Fibroblast of pulmonary artery (primary cell): ENCODE measurements around the gene ILRUN.
"Not testable (repeated sequence)": the region's sequence is repeated elsewhere in the genome, so short reads cannot be mapped to it uniquely, and the experiment has no call there.

ENCODE experiments used
- DNase-seq: peaks from one replicate; pipeline ENCODE4 v3.0.0-alpha.2; 2010; ENCODE audit warnings: low read depth
- H3K4me3 ChIP-seq: replicated peaks from 2 replicates; pipeline ENCODE4 v1.5.1; 2011; ENCODE audit warnings: low read depth, mild to moderate bottlenecking, control low read depth, low read length, moderate library complexity
- CTCF ChIP-seq: IDR thresholded peaks from 2 replicates; pipeline ENCODE4 v1.5.1; 2011; ENCODE audit warnings: mild to moderate bottlenecking, control low read depth, low read length, inconsistent platforms; ENCODE audit errors: missing control alignments

Gene ILRUN

DNA sequence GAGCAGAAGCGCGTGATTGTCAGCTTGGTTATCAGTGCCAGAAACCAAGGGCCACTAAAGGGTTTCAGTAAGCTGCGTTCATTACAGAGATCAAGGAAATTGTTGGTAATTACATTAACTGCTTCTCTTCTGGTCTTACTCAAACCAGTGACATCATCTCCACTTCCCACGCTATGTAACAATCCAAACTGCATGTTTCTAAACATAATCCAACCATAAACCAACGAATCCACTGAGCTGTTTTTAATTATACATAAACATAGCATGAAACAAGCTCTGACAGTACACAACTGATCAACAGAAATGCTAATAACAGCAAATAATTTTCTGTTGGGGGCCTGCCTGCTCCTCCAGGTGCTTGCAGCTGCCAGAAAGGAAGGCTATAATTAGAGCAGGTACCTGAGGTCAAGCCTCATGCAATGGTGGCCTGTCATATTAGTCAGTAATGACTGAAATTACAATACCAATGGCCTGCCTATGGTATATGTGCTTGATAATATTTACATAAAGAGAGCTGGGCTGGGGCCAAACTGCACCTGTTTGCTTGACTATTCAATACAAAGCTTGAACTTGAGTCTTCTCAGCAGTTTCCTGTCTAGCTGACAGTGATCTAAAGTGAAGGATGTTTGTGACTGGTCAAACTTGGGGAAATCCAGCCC, 40.1 kb downstream of the ILRUN start:
- peak overlapping the region; percentile 64 for H3K4me3 ChIP-seq
- peak; percentile 60 for DNase-seq
- TF ChIP-seq CTCF, result no peak

DNA sequence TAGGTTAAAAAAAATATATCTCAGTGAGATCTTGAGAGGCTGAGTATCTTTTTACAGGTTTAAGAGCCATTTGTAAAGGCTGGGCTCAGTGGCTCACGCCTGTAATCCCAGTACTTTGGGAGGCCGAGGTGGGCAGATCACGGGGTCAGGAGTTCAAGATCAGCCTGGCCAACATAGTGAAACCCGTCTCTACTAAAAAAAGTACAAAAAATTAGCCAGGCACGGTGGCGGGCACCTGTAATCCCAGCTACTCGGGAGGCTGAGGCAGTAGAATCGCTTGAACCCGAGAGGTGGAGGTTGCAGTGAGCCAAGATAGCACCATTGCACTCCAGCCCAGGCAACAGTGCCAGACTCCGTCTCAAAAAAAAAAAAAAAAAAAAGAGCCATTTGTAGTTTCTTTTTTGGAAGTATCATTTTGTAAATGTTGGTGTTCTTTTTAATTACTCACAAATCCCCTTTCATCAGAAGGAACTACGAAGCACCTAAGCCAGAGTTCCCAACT, 40.6 kb downstream of the ILRUN start:
- DNase-seq, H3K4me3 ChIP-seq: not testable (repeated sequence)

DNA sequence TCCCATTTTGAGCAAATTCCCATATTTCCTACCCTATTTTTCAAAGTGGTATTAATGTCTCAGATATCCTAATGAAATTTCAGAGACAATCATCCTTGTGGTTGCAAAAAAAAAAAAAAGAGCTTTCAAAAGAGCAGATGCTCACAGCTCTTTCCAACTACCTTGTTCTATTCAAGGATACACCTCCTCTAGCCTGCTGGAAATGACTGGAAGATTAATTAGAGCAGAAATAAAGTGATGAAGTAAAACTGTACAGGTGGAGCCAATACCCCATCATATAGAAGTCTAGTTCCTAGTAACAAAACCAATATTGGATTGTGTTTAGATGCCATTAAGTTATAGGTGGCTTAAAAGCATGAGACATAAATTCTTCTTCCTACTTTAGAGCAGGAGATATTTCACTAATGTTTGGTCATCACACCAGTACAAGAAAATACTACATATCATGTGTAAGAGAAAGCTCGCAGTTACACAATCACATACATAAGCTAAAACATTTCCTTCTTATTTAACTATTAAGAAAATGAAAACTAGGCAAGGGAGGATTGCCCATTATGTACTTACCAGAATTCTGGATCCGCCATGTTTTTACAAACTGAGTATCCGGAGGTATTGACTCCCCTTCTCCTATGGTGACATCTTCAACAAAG, 42.4 kb downstream of the ILRUN start:
- TF ChIP-seq CTCF, result no peak
- DNase-seq, result no peak

GRCh38 chr6:34652263-34652662, 44.3 kb downstream of the ILRUN start:
- no peak for DNase-seq
- no peak overlapping the region for H3K4me3 ChIP-seq
- TF ChIP-seq CTCF, result no peak

More for the DNA sequence above, 42.4 kb downstream of the ILRUN start:
- no peak overlapping the region for H3K4me3 ChIP-seq

DNA sequence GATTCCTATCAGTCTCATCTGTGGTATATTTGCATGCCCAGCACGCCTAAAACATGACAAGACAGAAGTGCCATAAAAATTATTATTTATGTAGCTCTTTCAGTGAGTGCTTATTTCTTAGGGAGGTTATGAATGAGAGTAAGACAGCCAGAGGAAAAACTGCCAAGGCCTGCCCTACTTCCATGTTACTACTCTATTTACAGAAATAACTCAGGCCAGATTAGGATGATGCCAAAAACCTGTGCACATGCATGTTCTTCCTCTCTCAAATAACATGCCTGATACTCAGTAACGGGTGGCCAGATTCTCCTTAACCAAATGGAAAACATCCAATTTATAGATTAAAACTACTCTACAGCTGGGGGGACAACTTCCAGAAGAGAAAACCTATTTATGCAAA, 45.7 kb downstream of the ILRUN start:
- DNase-seq, result no peak
- no peak overlapping the region for H3K4me3 ChIP-seq
- no peak for TF ChIP-seq CTCF

- DNase-seq, H3K4me3 ChIP-seq: not testable (repeated sequence)
Measured at GRCh38 chr6:34650232-34650631, 46.3 kb downstream of the ILRUN start.

DNA sequence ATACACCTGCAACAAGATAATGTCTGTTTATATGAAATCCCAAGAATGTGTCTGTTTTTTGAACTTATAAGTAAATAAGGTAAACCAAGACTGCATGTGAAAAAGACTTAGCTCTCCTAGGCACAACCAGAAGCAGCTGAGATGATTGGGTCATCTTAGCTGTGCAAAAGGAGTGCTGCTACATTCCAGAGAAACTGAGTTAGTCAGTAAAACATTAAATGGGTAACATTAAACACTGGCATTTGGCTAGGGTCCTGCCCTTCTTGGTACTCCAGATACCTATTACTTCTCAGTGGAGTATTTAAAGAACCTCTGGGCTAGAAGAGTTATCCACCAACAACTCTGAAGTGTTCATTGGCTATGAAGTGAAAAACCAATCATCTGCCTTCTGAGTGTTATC, 47.8 kb downstream of the ILRUN start:
- no peak for TF ChIP-seq CTCF
- H3K4me3 ChIP-seq, result no peak overlapping the region
- DNase-seq, result no peak
